H1 (cell line): Measurements from ENCODE around the gene CASP9. TPM values are rescaled to one million over a fixed set of nuclear protein-coding genes. Genes with fewer than 3 reads are reported as not detected.

Source experiments
- CTCF ChIA-PET: fragments of 300-600 bp; sonication (Branson Sonifier 250); formaldehyde crosslinking; loops from one replicate; lab custom pipeline; 2021; ENCODE audit not compliant: partially characterized antibody; lab: Charles Lee
- POLR2A ChIA-PET: fragments of 300-600 bp; sonication (Branson Sonifier 250); formaldehyde crosslinking; loops from one replicate; lab custom pipeline; 2021; ENCODE audit warnings: inconsistent platforms; ENCODE audit not compliant: partially characterized antibody; lab: Charles Lee
- DNase-seq, 2 experiments: peaks; one replicate each; pipeline versions ENCODE4 v3.0.0 to v3.0.0-alpha.2; 2010 to 2022; ENCODE audit warnings: low spot score in 2 of 2, low read depth in 1 of 2, mixed read lengths in 1 of 2
- FAIRE-seq: peaks from 2 replicates; lab custom pipeline; 2011; peaks lifted over from hg19 to GRCh38; lab: Jason Lieb, UNC
- H2AFZ ChIP-seq: 2 replicates; pipeline ENCODE4 v1.8.1; 2012; ENCODE audit warnings: low read length, inconsistent platforms
- H2AK5ac ChIP-seq: 2 replicates; pipeline ENCODE4 v1.6.1; 2013; ENCODE audit warnings: low read depth, low read length
- H2BK120ac ChIP-seq: replicated peaks from 2 replicates; pipeline ENCODE3; 2013; ENCODE audit warnings: low read depth, low read length, inconsistent platforms
- H2BK12ac ChIP-seq: 2 replicates; pipeline ENCODE4 v1.6.1; 2013; ENCODE audit warnings: low read depth, low read length
- H2BK15ac ChIP-seq: 2 replicates; pipeline ENCODE4 v1.6.1; 2013; ENCODE audit warnings: low read length
- H2BK20ac ChIP-seq: 2 replicates; pipeline ENCODE4 v1.6.1; 2013; ENCODE audit warnings: low read length
- H2BK5ac ChIP-seq: 2 replicates; pipeline ENCODE4 v1.6.1; 2013; ENCODE audit warnings: low read depth, low read length
- H3K14ac ChIP-seq: 2 replicates; pipeline ENCODE4 v1.6.1; 2013; ENCODE audit warnings: inconsistent platforms; ENCODE audit not compliant: insufficient read length
- H3K18ac ChIP-seq: 2 replicates; pipeline ENCODE4 v1.6.1; 2013; ENCODE audit warnings: low read length; ENCODE audit errors: extremely low read depth
- H3K23ac ChIP-seq: 2 replicates; pipeline ENCODE4 v1.6.1; 2013; ENCODE audit warnings: inconsistent platforms; ENCODE audit not compliant: insufficient read length
- H3K23me2 ChIP-seq: 2 replicates; pipeline ENCODE4 v1.6.1; 2013; ENCODE audit warnings: low read depth, low read length
- H3K27ac ChIP-seq: 2 replicates; pipeline ENCODE4 v1.6.1; 2011; ENCODE audit warnings: low read depth, low read length, inconsistent platforms
- H3K27me3 ChIP-seq, 4 experiments: replicated peaks in 1 of 4; 1 replicate in 1 of 4; 2 replicates in 3 of 4; pipeline versions ENCODE4 v1.6.1 to v1.8.1; 2011 to 2013; ENCODE audit warnings: low read length in 3 of 4, mild to moderate bottlenecking in 3 of 4, inconsistent platforms in 2 of 4, mixed read lengths in 2 of 4, moderate library complexity in 1 of 4; ENCODE audit not compliant: control insufficient read depth in 3 of 4, insufficient read depth in 3 of 4; ENCODE audit errors: extremely low read depth in 1 of 4
- H3K36me3 ChIP-seq, 4 experiments: 2 replicates each; pipeline versions ENCODE4 v1.6.1 to v1.8.1; 2011 to 2013; ENCODE audit warnings: mild to moderate bottlenecking in 4 of 4, low read length in 3 of 4, moderate library complexity in 2 of 4, control low read depth in 1 of 4, inconsistent platforms in 1 of 4; ENCODE audit not compliant: insufficient read depth in 4 of 4, control insufficient read depth in 2 of 4
- H3K4ac ChIP-seq: replicated peaks from 2 replicates; pipeline ENCODE3; 2013; ENCODE audit warnings: low read length, low read depth, mixed read lengths, inconsistent platforms; ENCODE audit not compliant: insufficient read length
- H3K4me1 ChIP-seq, 4 experiments: replicated peaks in 1 of 4; 1 replicate in 1 of 4; 2 replicates in 3 of 4; pipeline versions ENCODE4 v1.6.1 to v1.8.1; 2011 to 2013; ENCODE audit warnings: low read length in 3 of 4, inconsistent platforms in 2 of 4, mixed read lengths in 1 of 4; ENCODE audit not compliant: insufficient read depth in 4 of 4, control insufficient read depth in 3 of 4
- H3K4me2 ChIP-seq, 2 experiments: 2 replicates each; pipeline versions ENCODE4 v1.6.1 to v1.8.1; 2011 to 2013; ENCODE audit warnings: low read depth in 2 of 2, low read length in 2 of 2, control low read depth in 1 of 2, inconsistent platforms in 1 of 2, mild to moderate bottlenecking in 1 of 2; ENCODE audit not compliant: insufficient read depth in 1 of 2
- H3K4me3 ChIP-seq, 4 experiments: fragments of 200-600, 300-600 bp in 1 of 4; sonication (generic), shearing (Covaris generic), sonication (Bioruptor Twin) in 1 of 4; 2 replicates each; pipeline versions ENCODE4 v1.5.1 to v1.8.1; 2011 to 2016; ENCODE audit warnings: low read length in 4 of 4, low read depth in 3 of 4, control low read depth in 2 of 4, inconsistent platforms in 2 of 4, mild to moderate bottlenecking in 2 of 4, mixed read lengths in 1 of 4, moderate library complexity in 1 of 4; ENCODE audit not compliant: insufficient read depth in 2 of 4; ENCODE audit errors: extremely low read depth in 1 of 4
- H3K56ac ChIP-seq: replicated peaks from 2 replicates; pipeline ENCODE3; 2013; ENCODE audit warnings: low read depth, mild to moderate bottlenecking, mixed read lengths, low read length, inconsistent platforms; ENCODE audit not compliant: insufficient read length
- H3K79me1 ChIP-seq: 2 replicates; pipeline ENCODE4 v1.6.1; 2013; ENCODE audit warnings: low read depth, low read length, control low read depth
- H3K79me2 ChIP-seq, 2 experiments: 2 replicates each; pipeline versions ENCODE4 v1.6.1 to v1.8.1; 2012 to 2013; ENCODE audit warnings: low read length in 2 of 2, mild to moderate bottlenecking in 2 of 2, inconsistent platforms in 1 of 2; ENCODE audit not compliant: insufficient read depth in 2 of 2, control insufficient read depth in 1 of 2
- H3K9ac ChIP-seq, 4 experiments: replicated peaks in 1 of 4; 1 replicate in 1 of 4; 2 replicates in 3 of 4; pipeline versions ENCODE4 v1.6.1 to v1.8.1; 2011 to 2013; ENCODE audit warnings: low read depth in 3 of 4, low read length in 3 of 4, control low read depth in 2 of 4, mild to moderate bottlenecking in 2 of 4, moderate library complexity in 2 of 4, inconsistent platforms in 1 of 4; ENCODE audit errors: extremely low read depth in 1 of 4
- H3K9me3 ChIP-seq, 2 experiments: 2 replicates each; pipeline versions ENCODE4 v1.6.1 to v1.8.1; 2012 to 2013; ENCODE audit warnings: mild to moderate bottlenecking in 2 of 2, moderate library complexity in 2 of 2, control low read depth in 1 of 2, inconsistent platforms in 1 of 2, low read depth in 1 of 2, low read length in 1 of 2, mixed read lengths in 1 of 2; ENCODE audit not compliant: insufficient read depth in 2 of 2
- H4K20me1 ChIP-seq, 2 experiments: replicated peaks in 1 of 2; 2 replicates each; pipeline versions ENCODE3 to v1.8.1; 2011 to 2013; ENCODE audit warnings: inconsistent platforms in 2 of 2, low read length in 2 of 2, mild to moderate bottlenecking in 1 of 2; ENCODE audit not compliant: insufficient read depth in 2 of 2, control insufficient read depth in 1 of 2
- H4K5ac ChIP-seq: 2 replicates; pipeline ENCODE4 v1.6.1; 2013; ENCODE audit warnings: low read length, low read depth, mixed read lengths, inconsistent platforms; ENCODE audit not compliant: insufficient read length
- H4K8ac ChIP-seq: 2 replicates; pipeline ENCODE4 v1.8.0; 2013; ENCODE audit warnings: mild to moderate bottlenecking, moderate library complexity, low read length, inconsistent platforms; ENCODE audit not compliant: insufficient read depth; ENCODE audit errors: extremely low read depth
- H4K91ac ChIP-seq: replicated peaks from 2 replicates; pipeline ENCODE3; 2013; ENCODE audit warnings: low read length, mixed read lengths, inconsistent platforms; ENCODE audit not compliant: insufficient read length
- ATF3 ChIP-seq: IDR thresholded peaks from 2 replicates; pipeline ENCODE4 v1.6.1; 2011; ENCODE audit warnings: low read depth, mild to moderate bottlenecking, low read length; ENCODE audit not compliant: insufficient read depth
- CHD1 ChIP-seq: IDR thresholded peaks from 2 replicates; pipeline ENCODE4 v1.6.1; 2012; ENCODE audit warnings: low read depth, low read length, improper control_type of control experiment
- CHD2 ChIP-seq: IDR thresholded peaks from 2 replicates; pipeline ENCODE4 v1.6.1; 2012; ENCODE audit warnings: low read length, improper control_type of control experiment
- CREB1 ChIP-seq: IDR thresholded peaks from 2 replicates; pipeline ENCODE4 v1.6.1; 2012; ENCODE audit warnings: inconsistent platforms
- GABPA ChIP-seq: IDR thresholded peaks from 2 replicates; pipeline ENCODE4 v1.6.1; 2011; ENCODE audit warnings: mild to moderate bottlenecking, low read length, moderate library complexity, borderline replicate concordance; ENCODE audit not compliant: insufficient read depth
- GTF2F1 ChIP-seq: IDR thresholded peaks from 2 replicates; pipeline ENCODE4 v1.6.1; 2012; ENCODE audit warnings: low read depth, low read length, improper control_type of control experiment, borderline replicate concordance
- KDM4A ChIP-seq: IDR thresholded peaks from one replicate; pipeline ENCODE4 v1.7.1; 2012; ENCODE audit warnings: low read depth, mild to moderate bottlenecking, moderate library complexity, low read length, inconsistent platforms; ENCODE audit not compliant: severe bottlenecking
- RFX5 ChIP-seq: IDR thresholded peaks from 2 replicates; pipeline ENCODE4 v1.6.1; 2011; ENCODE audit warnings: low read depth, low read length, improper control_type of control experiment, borderline replicate concordance
- SUZ12 ChIP-seq: fragments of 200-600 bp; sonication (generic); IDR thresholded peaks from 2 replicates; pipeline ENCODE4 v1.6.1; 2012; ENCODE audit warnings: mild to moderate bottlenecking, inconsistent platforms, low read length, moderate library complexity, mixed read lengths
- WGBS, 2 experiments: shearing (Covaris generic) in 1 of 2; methylation state at CpG; one replicate each; pipeline versions ENCODE4 v1.1.6 to v1.1.7; 2013 to 2015; ENCODE audit warnings: low lambda C conversion rate in 2 of 2, mixed read lengths in 2 of 2, inconsistent platforms in 1 of 2, low coverage in 1 of 2, missing lambda C conversion rate in 1 of 2; ENCODE audit not compliant: insufficient replicate concordance in 2 of 2, insufficient coverage in 1 of 2, insufficient read length in 1 of 2; ENCODE audit errors: extremely low coverage in 1 of 2, missing lambda C conversion rate in 1 of 2; 5-methylcytosine and 5-hydroxymethylcytosine counted together
- polyA plus RNA-seq, 7 experiments: library from polyadenylated mRNA; depleted of rRNA in 3 of 7; stranded (reverse) in 5 of 7; unstranded in 2 of 7; fragments of >200 nt in 5 of 7; fragments of 200-250 nt in 2 of 7; gene quantifications; 1 replicate in 5 of 7; 2 replicates in 1 of 7; 4 replicates in 1 of 7; pipeline versions ENCODE4 v1.2.1 to v1.2.3, GENCODE V29; 2011 to 2013; ENCODE audit warnings: missing spikeins in 2 of 7, mixed read lengths in 2 of 7
- total RNA-seq: library from RNA; stranded (reverse); fragmentation: NEBNext Ultra II Directional; extraction: Animal tissue kit (Norgen Biotek cat#: 25700); gene quantifications from 2 replicates; pipeline ENCODE4 v1.2.1, GENCODE V29; 2021

The CASP9 gene
- total and polyA plus RNA-seq, 2 of the 8 experiments (the other 6 are each of a cell fraction or from before 2014, with no cell fraction given): 14.8 to 36.3 TPM

- Histone ChIP-seq H3K9me3 (no peaks in the 10 kb centered on the region), H3K23ac (no peak overlapping the region), H4K20me1 (no peaks in the 10 kb centered on the region), H3K18ac (no peak overlapping the region), H3K36me3 (peaks cover 0 to 22% (median 6%) of the 10 kb centered on the region in 4 experiments; a peak in 5 of 8 replicates), H3K4ac (no peak overlapping the region), H3K14ac (no peak overlapping the region), H2AFZ (no peak overlapping the region), H2BK20ac (no peak overlapping the region), H3K27me3 (no peaks in the 10 kb centered on the region), H3K4me2 (no peak overlapping the region), H3K56ac (no peak overlapping the region), H2BK5ac (no peak overlapping the region), H3K79me2 (peaks cover 0 to 18% of the 10 kb centered on the region in 2 experiments; a peak in 2 of 4 replicates), H3K79me1 (peaks cover 7% of the 10 kb centered on the region; the same call in 1 of the 2 replicates), H4K91ac (no peak overlapping the region), H3K23me2 (no peaks in the 10 kb centered on the region), H4K5ac (no peak overlapping the region), H2BK15ac (no peak overlapping the region)
- 84% methylated on average over 2 of the region's 2 CpGs; no CpG with 5 or more reads in 1 of the 2 experiments for WGBS, 2 experiments
- POLR2A ChIA-PET: interaction anchor here (0.8 to 2.4 kb wide), 2 partner anchors 9 to 227 kb away, joined by 3 to 7 read pairs; partner anchors contain the start of genes CASP9 and TMEM82
- CTCF ChIA-PET: no interaction called here
- no peak for TF ChIP-seq CHD1
- no peak for TF ChIP-seq GTF2F1
- TF ChIP-seq SUZ12: no peak
- TF ChIP-seq CHD2: no peak
- no peak for TF ChIP-seq ATF3
- TF ChIP-seq CREB1: no peak
- TF ChIP-seq GABPA: no peak
- TF ChIP-seq RFX5: no peak
- no peak for TF ChIP-seq KDM4A
- TF ChIP-seq, all 59 proteins: peak for 0
- no peak overlapping the region for H2BK12ac ChIP-seq
- no peak for DNase-seq
- no peak overlapping the region for H2AK5ac ChIP-seq
- no peak overlapping the region for H2BK120ac ChIP-seq
- H3K4me1 ChIP-seq: peaks cover under 1 to 4% (median 2%) of the 10 kb centered on the region in 4 experiments; a peak in 6 of 7 replicates
- no peak overlapping the region for H3K9ac ChIP-seq
- H3K4me3 ChIP-seq: no peak overlapping the region
- H3K27ac ChIP-seq: no peak overlapping the region
- no peak for FAIRE-seq
- H4K8ac ChIP-seq: no peak overlapping the region
These were observed 8.9 kb downstream of the CASP9 start for GRCh38 chr1:15515022-15515663.
